Activated CD4-positive, alpha-beta T cell treated with anti-CD3 and anti-CD28 coated beads for 36 hours (primary cell): Measurements from ENCODE around the gene FGF11. TPM values are rescaled to one million over a fixed set of nuclear protein-coding genes. Genes with fewer than 3 reads are reported as not detected.
A peak's percentile ranks its signal among the peaks of the same experiment; 100 is the strongest.

Experiments
- ATAC-seq: fragments of 200-7000 bp; cut with Tn5 transposase; one replicate; pipeline ENCODE4 v1.10.0; 2021; ENCODE audit warnings: mild to moderate bottlenecking, moderate library complexity
- CTCF ChIA-PET: fragments of 350-600 bp; sonication (Branson Sonifier 250); formaldehyde crosslinking; loops from one replicate; lab custom pipeline; 2021; ENCODE audit warnings: antibody characterized with exemption; lab: Charles Lee
- POLR2A ChIA-PET: fragments of 350-600 bp; sonication (Branson Sonifier 250); formaldehyde crosslinking; loops from one replicate; lab custom pipeline; 2021; ENCODE audit warnings: antibody characterized with exemption, inconsistent platforms; lab: Charles Lee
- DNase-seq: peaks from one replicate; pipeline ENCODE4 v3.0.0-alpha.2; 2020
- H3K27ac Mint-ChIP-seq: one replicate; pipeline ENCODE4 v1.8.0; 2021; ENCODE audit warnings: mixed read lengths
- H3K27me3 Mint-ChIP-seq: one replicate; pipeline ENCODE4 v1.8.0; 2021; ENCODE audit warnings: mixed read lengths
- H3K36me3 Mint-ChIP-seq: one replicate; pipeline ENCODE4 v1.8.0; 2021; ENCODE audit warnings: low read depth, mixed read lengths
- H3K4me1 Mint-ChIP-seq: one replicate; pipeline ENCODE4 v1.8.0; 2021; ENCODE audit warnings: mixed read lengths
- H3K4me3 Mint-ChIP-seq: one replicate; pipeline ENCODE4 v1.8.0; 2021; ENCODE audit warnings: mild to moderate bottlenecking, moderate library complexity, mixed read lengths
- H3K9me3 Mint-ChIP-seq: one replicate; pipeline ENCODE4 v1.8.0; 2021; ENCODE audit warnings: low read depth, mixed read lengths
- intact Hi-C, 2 experiments: fragments of 100-400 bp; cut with DNase I in 1 of 2; cut with micrococcal nuclease in 1 of 2; formaldehyde crosslinking; loops; one replicate each; pipeline versions ENCODE4 v1.14.2 to v1.15.1; 2022 to 2024; cut with DNase I, micrococcal nuclease
- total RNA-seq, 2 experiments: library from RNA; stranded (reverse); gene quantifications; one replicate each; pipeline ENCODE4 v1.2.3, GENCODE V29; 2021

FGF11 gene
- total RNA-seq, 2 experiments from 2014 or later = 6.9 to 10.6 TPM

DNA sequence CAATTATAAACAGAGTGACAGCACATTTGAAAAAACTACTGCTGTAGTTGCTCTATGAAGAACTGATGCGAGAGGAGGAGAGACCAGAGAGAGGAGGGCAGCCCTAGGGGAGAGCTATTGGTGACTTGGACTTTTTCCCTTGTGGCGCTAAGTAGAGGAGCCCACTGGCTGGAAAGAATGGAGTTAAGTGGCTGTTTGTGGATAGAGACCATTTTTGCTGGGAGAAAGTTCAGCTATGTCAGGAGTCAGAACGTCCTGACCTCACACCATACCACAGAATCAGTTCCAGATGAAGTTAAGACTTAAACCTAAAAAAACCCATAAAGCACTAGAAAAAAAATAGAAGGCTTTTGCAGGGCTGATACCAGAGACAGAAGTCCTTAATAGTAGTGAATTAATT, 46.9 kb downstream of the FGF11 start:
- Mint-ChIP-seq H3K27me3 (no peaks in the 10 kb centered on the region), H3K36me3 (peaks cover 43% of the 10 kb centered on the region)
- CTCF ChIA-PET = interaction anchor here (0.6 to 3.5 kb wide), 12 partner anchors 10 to 124 kb away, joined by 3 to 12 read pairs (median 4); partner anchors contain the start of gene TMEM102

DNA sequence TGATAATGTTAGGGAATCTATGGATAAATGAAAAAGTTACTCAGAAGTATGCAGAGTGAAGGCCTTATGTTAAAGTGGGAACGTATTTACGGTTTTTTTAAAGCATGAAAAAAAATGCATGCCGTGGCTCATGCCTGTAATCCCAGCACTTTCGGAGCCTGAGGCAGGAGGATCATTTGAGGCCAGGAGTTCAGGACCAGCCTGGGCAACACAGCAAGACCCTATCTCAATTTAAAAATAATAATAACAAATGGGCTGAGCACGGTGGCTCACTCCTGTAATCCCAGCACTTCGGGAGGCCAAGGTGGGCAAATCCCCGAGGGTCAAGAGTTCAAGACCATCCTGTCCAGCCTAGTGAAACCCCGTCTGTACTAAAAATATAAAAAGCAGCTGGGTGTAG, 50.8 kb downstream of the FGF11 start:
- Mint-ChIP-seq H3K4me3 (no peak overlapping the region), H3K27me3 (no peaks in the 10 kb centered on the region), H3K27ac (no peak overlapping the region), H3K9me3 (no peaks in the 10 kb centered on the region), H3K36me3 (peaks cover 56% of the 10 kb centered on the region), H3K4me1 (peaks cover 76% of the 10 kb centered on the region)
- no peak for ATAC-seq
- ChIA-PET CTCF (interaction anchor here (1.3 kb wide), 1 partner anchor 71 kb away, joined by 7 read pairs; no protein-coding TSS in a partner anchor), POLR2A (no interaction called here)
- intact Hi-C loops = no loop called here
- DNase-seq = no peak

More for the DNA sequence above, 46.9 kb downstream of the FGF11 start:
- intact Hi-C loops = loop anchor here (10.0 kb wide), 3 partner anchors 359 to 669 kb away; partner anchors contain the start of genes PER1 (in 1 of the 2) and RNASEK (in 1 of the 2)
- POLR2A ChIA-PET = interaction anchor here (0.6 to 2.4 kb wide), 9 partner anchors 10 to 461 kb away, joined by 3 to 10 read pairs (median 4); partner anchors contain the start of gene NEURL4
- ATAC-seq = no peak
- peak overlapping the region; percentile 83 for H3K27ac Mint-ChIP-seq
- no peak for DNase-seq
- peaks cover 71% of the 10 kb centered on the region for H3K4me1 Mint-ChIP-seq
- H3K4me3 Mint-ChIP-seq = peak overlapping the region; percentile 99
- no peaks in the 10 kb centered on the region for H3K9me3 Mint-ChIP-seq

DNA sequence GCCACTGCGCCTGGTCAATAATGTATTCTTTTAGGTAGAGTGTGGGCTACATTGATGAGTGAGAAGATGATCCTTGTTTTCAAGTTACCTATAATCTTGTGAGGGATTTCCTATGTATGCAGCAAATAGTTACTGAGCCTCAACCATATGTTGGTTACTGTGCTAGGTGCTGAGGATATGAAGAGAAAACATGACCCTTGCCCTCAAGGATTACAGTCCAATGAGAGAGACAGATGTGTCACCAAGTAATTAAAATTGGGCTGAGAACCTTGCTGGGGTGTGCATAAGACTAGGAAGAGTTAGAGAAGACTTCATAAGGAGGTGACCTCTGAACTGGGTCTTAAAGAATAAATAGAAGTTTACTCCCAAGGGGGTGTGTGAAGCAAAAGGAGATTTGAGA, 52.3 kb downstream of the FGF11 start:
- Mint-ChIP-seq H3K27me3 (no peaks in the 10 kb centered on the region), H3K4me3 (no peak overlapping the region), H3K9me3 (no peaks in the 10 kb centered on the region), H3K36me3 (peaks cover 57% of the 10 kb centered on the region), H3K27ac (peak overlapping the region; percentile 22), H3K4me1 (peaks cover 67% of the 10 kb centered on the region)
- intact Hi-C loops = no loop called here
- no peak for ATAC-seq
- CTCF ChIA-PET = interaction anchor here (0.8 to 1.3 kb wide), 2 partner anchors 23 to 69 kb away, joined by 3 to 7 read pairs; no protein-coding TSS in a partner anchor
- POLR2A ChIA-PET = interaction anchor here (0.7 kb wide), 1 partner anchor 46 kb away, joined by 3 read pairs; no protein-coding TSS in a partner anchor
- no peak for DNase-seq

DNA sequence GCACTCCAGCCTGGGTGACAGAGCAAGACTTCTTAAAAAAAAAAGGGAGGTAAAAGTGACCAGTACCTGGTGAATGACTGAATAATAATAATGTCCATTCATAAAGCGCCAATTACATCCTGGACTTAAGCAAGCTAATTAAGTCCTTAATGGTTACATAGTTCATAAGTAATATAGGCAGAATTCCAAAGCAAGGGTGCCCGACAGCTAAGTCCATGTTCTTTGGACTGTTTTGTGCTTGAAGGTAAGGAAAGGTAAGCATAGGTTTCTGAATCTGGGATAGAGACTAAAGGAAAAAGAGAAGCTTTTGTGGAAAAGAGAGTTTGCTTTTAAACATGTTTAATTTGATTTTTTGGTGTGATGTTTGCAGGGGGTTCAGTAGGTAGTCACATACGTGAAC, 54.6 kb downstream of the FGF11 start:
- ChIA-PET CTCF (interaction anchor here (1.0 kb wide), 2 partner anchors 67 to 95 kb away, joined by 3 to 4 read pairs; no protein-coding TSS in a partner anchor), POLR2A (interaction anchor here (0.6 kb wide), 1 partner anchor 83 kb away, joined by 3 read pairs; no protein-coding TSS in a partner anchor)
- intact Hi-C loops = no loop called here
- DNase-seq (no peak), ATAC-seq (no peak)
- Mint-ChIP-seq H3K27me3 (no peaks in the 10 kb centered on the region), H3K27ac (no peak overlapping the region), H3K4me1 (peaks cover 46% of the 10 kb centered on the region), H3K4me3 (no peak overlapping the region), H3K9me3 (no peaks in the 10 kb centered on the region), H3K36me3 (peaks cover 63% of the 10 kb centered on the region)

Other genes starting within 250 kb of the FGF11 start
- gene DLG4, start 219.7 kb upstream of the FGF11 start, total RNA-seq = 10 to 100 TPM; 11.7 to 15.4 TPM
- gene ACADVL, start 219.6 kb upstream of the FGF11 start, total RNA-seq = 100 to 1,000 TPM; 263 to 345 TPM
- gene DVL2, start 205.0 kb upstream of the FGF11 start, total RNA-seq = 10 to 100 TPM; 49.1 to 53.3 TPM
- gene PHF23, start 200.1 kb upstream of the FGF11 start, total RNA-seq = 10 to 100 TPM; 23.6 to 35.2 TPM
- 100 to 1,000 TPM; 123 to 162 TPM for gene GABARAP, start 197.1 kb upstream of the FGF11 start, total RNA-seq
- 100 to 1,000 TPM; 158 to 203 TPM for gene CTDNEP1, start 187.8 kb upstream of the FGF11 start, total RNA-seq
- gene ELP5, start 187.3 kb upstream of the FGF11 start, total RNA-seq = 10 to 100 TPM; 58.1 to 62.3 TPM
- under 1 TPM; 0.53 to 0.72 TPM for gene CLDN7, start 177.0 kb upstream of the FGF11 start, total RNA-seq
- gene SLC2A4, start 157.8 kb upstream of the FGF11 start, total RNA-seq = under 1 TPM; 0.16 to 0.25 TPM
- under 1 TPM; 0.34 to 0.67 TPM for gene YBX2, start 144.9 kb upstream of the FGF11 start, total RNA-seq
- gene EIF5A, start 131.9 kb upstream of the FGF11 start, total RNA-seq = 100 to 1,000 TPM; 780 to 934 TPM
- gene GPS2, start 124.2 kb upstream of the FGF11 start, total RNA-seq = 10 to 100 TPM; 31.3 to 56.1 TPM
- gene NEURL4, start 110.2 kb upstream of the FGF11 start, total RNA-seq = 10 to 100 TPM; 22.5 to 29.1 TPM
- gene ACAP1, start 103.0 kb upstream of the FGF11 start, total RNA-seq = 100 to 1,000 TPM; 343 to 375 TPM
- 1 to 10 TPM; 5.0 to 6.1 TPM for gene KCTD11, start 87.3 kb upstream of the FGF11 start, total RNA-seq
- gene TMEM95, start 84.4 kb upstream of the FGF11 start, total RNA-seq = under 1 TPM in 1 of 2 experiments, not detected in 1; 0.16 TPM
- gene TNK1, start 58.4 kb upstream of the FGF11 start, total RNA-seq = 1 to 10 TPM; 4.8 to 6.9 TPM
- 10 to 100 TPM; 69.3 to 78.9 TPM for gene PLSCR3, start 45.0 kb upstream of the FGF11 start, total RNA-seq
- 10 to 100 TPM; 55.8 to 58.1 TPM for gene TMEM256, start 35.4 kb upstream of the FGF11 start, total RNA-seq
- gene NLGN2, start 31.7 kb upstream of the FGF11 start, total RNA-seq = 1 to 10 TPM; 7.0 to 7.1 TPM
- not detected for gene SPEM1, start 19.2 kb upstream of the FGF11 start, total RNA-seq
- not detected for gene SPEM2, start 13.9 kb upstream of the FGF11 start, total RNA-seq
- not detected for gene SPEM3, start 10.7 kb upstream of the FGF11 start, total RNA-seq
- 10 to 100 TPM in 1 of 2 experiments, 1 to 10 TPM in 1; 8.7 to 10.7 TPM for gene TMEM102, start 4.1 kb upstream of the FGF11 start, total RNA-seq
- 1 to 10 TPM; 7.8 to 8.7 TPM for gene CHRNB1, start 5.5 kb downstream of the FGF11 start, total RNA-seq
- gene ZBTB4, start 40.1 kb downstream of the FGF11 start, total RNA-seq = 10 to 100 TPM; 17.5 to 20.9 TPM
- gene SLC35G6, start 41.9 kb downstream of the FGF11 start, total RNA-seq = not detected
- gene POLR2A, start 44.9 kb downstream of the FGF11 start, total RNA-seq = 100 to 1,000 TPM; 193 to 203 TPM
- 10 to 100 TPM; 10.9 to 13.7 TPM for gene TNFSF12, start 109.5 kb downstream of the FGF11 start, total RNA-seq
- gene TNFSF13, start 119.2 kb downstream of the FGF11 start, total RNA-seq = 1 to 10 TPM; 1.8 to 2.5 TPM
- gene SENP3, start 122.4 kb downstream of the FGF11 start, total RNA-seq = 10 to 100 TPM; 59.0 to 78.9 TPM
- 10 to 100 TPM in 1 of 2 experiments, 1 to 10 TPM in 1; 9.2 to 13.7 TPM for gene CD68, start 140.1 kb downstream of the FGF11 start, total RNA-seq
- gene MPDU1, start 144.3 kb downstream of the FGF11 start, total RNA-seq = 10 to 100 TPM; 51.7 to 77.0 TPM
- under 1 TPM in 1 of 2 experiments, not detected in 1; 0.16 TPM for gene SOX15, start 150.6 kb downstream of the FGF11 start, total RNA-seq
- gene FXR2, start 175.4 kb downstream of the FGF11 start, total RNA-seq = 10 to 100 TPM; 35.6 to 50.2 TPM
- 10 to 100 TPM; 15.9 to 22.2 TPM for gene SAT2, start 188.3 kb downstream of the FGF11 start, total RNA-seq
- under 1 TPM; 0.25 to 0.30 TPM for gene SHBG, start 190.6 kb downstream of the FGF11 start, total RNA-seq
- gene ATP1B2, start 211.4 kb downstream of the FGF11 start, total RNA-seq = under 1 TPM; 0.32 to 0.33 TPM
- 100 to 1,000 TPM; 127 to 165 TPM for gene TP53, start 248.0 kb downstream of the FGF11 start, total RNA-seq
- 10 to 100 TPM; 23.5 to 27.1 TPM for gene WRAP53, start 249.0 kb downstream of the FGF11 start, total RNA-seq